CD1c-positive myeloid dendritic cell (primary cell): Measurements from ENCODE around the gene ZNF680.
"Not testable (repeated sequence)": the region's sequence is repeated elsewhere in the genome, so short reads cannot be mapped to it uniquely, and the experiment has no call there.

Experiments
- DNase-seq: peaks from one replicate; pipeline ENCODE4 v3.0.0-alpha.2; 2016; ENCODE audit errors: extremely low spot score

Gene ZNF680

DNA sequence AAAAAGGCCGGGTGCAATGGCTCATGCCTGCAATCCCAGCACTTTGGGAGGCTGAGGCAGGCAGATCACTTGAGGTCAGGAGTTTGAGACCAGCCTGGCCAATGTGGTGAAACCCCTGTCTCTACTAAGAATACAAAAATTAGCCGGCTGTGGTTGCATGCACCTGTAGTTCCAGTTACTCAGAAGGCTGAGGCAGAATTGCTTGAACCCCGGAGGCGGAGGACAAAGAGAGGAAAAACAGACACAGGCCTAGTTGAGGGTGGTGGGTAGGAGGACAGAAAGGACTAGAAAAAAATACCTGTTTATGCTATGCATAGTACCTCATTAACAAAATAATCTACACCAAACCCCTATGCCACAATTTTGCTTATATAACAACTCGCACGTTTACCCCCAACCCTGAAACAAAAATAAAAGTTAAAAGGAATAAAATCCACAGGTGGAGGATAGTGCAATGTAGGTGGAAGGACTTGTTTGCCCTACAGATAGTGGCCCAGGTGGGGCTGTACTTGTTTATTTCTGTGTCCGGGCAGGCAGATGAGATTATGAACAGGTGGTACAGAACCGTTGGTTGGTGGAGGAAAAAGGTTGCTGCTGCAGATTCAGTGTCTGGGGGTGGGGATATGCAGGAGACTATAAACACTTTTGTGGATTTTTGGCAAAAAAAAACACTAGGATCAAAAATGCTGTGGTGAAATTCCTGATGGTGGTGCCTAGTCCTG, 5.1 kb downstream of the ZNF680 start:
- DNase-seq = no peak

DNA sequence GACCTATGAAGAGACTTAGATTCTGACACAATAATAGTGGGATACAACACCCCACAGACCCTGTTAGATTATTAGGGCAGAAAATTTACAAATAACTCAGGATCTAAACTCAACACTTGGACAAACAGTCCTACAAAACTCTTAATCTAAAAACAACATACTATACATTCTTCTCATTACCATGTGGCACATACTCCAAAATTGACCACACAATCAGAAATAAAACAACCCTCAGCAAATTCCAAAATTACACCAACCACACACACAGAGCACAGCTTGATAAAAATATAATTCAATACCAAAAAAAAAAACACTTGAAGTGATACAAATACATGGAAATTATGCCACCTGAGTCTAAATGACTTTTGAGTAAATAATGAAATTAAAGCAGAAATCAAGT, 7.8 kb downstream of the ZNF680 start:
- no peak for DNase-seq

DNA sequence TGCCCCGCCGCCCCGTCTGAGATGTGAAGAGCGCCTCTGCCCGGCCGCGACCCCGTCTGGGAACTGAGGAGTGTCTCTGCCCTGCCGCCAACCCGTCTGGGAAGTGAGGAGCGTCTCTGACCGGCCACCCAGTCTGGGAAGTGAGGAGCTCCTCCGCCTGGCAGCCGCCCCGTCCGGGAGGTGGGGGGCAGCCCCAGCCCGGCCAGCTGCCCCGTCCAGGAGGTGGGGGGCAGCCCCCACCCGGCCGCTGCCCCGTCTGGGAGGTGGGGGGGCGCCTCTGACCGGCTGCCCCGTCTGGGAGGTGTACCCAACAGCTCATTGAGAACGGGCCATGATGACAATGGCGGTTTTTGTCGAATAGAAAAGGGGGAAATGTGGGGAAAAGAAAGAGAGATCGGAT, 8.7 kb downstream of the ZNF680 start:
- not testable (repeated sequence) for DNase-seq

DNA sequence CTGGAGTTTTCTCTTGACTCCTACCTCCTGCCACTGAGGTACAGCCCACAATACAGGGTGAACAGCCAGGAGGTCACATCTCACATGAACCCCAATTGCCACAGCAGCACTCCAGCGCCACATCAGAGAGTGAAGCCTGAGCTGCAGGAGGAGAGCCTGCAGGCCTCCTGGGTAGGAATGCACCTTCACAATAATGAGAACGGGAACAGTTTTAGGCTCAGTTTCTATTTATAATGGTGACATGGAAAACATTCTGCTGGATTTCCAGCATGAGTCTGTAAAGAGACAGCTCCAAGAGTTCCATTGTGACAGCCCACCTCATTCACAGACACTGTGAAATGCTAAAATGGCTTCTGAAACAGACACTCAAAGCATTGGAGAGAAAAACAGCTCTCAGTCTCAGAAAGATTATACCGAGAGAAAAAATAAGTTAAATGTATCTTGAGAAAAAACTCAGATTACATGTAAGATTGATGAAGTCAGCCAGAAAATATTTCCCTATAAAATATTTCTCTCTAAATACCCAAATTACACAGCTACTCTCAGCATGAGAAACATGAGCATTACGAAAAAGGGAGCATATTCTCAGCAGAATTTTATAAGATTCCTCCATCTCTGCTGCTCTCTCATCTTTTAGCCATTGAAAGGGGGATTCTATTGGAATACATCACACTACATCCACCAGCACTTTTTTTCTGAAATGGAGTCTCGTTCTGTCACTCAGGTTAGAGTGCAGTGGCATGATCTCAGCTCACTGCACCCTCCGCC, 11.3 kb downstream of the ZNF680 start:
- DNase-seq = no peak

DNA sequence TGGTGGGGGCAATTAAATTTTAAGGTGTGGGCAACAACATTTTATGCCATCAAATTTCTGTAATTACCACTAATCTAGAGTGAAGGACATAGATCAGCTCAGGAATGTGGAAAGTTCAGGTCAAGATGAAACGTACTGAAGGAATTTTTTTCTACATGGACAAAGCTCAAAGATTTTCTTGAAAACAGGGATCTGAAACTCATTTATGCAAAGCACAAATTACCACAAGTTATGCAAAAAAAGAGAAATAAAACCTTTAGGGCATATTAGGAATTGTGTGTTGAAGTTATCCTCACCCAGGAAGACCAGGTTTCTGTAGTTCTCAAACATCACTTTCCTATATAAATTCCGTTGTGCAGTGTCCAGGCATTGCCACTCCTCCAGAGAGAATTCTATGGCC, 18.9 kb downstream of the ZNF680 start:
- no peak for DNase-seq

DNA sequence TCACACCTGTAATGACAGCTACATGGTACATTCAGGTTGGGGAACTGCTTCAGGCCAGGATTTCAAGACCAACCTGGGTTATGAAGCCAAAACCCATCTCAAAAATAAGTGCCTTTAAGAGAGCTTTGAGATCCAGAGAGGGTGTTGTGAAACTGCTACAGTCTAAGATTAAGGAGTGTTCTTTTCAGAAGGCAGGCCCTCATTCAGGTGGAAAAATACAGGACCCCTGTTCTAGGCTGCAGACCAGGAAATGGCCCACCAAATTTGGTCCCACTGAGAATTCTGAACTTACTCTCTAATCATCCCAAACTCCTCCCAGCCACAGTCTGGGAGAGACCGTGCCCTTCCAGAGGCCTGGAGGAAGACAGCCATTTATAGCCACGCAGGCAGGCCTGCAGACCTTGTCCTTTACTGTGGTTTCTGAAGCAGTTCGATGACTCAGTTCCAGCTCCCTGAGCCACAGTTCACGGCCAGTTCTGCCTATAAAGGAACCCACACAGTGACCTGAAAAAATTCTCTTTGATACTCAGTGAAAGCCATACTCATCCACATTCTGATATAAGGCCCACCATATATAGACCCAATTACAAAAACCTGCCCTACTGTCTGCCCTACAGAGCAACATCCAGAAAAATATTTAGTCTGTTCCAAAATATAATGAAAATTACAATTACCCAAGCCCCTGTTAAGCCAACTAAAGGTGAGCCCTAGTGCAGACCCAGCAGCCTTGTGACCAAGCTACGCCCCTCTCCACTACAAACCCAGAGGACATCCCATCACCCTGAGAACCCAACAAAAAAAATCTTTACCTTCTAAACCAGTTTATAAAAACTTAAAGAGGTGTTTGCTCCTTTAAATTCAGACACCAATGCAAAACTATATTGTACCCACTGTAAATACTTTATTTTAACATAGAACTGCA, 21.2 kb downstream of the ZNF680 start:
- DNase-seq = no peak

DNA sequence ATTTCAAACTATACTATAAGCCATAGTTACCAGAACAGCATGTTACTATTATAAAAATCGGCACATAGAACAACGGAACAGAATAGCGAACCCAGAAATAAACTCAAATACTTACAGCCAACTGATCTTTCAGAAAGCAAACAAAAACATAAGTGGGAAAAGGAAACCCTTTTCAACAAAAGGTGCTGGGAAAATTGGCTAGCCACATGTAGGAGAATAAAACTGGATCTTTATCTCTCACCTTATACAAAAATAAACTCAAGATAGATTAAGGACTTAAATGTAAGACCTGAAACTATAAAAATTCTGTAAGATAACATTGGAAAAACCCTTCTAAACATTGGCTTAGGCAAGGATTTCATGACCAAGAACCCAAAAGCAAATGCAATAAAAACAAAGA, 29.1 kb downstream of the ZNF680 start:
- no peak for DNase-seq

DNA sequence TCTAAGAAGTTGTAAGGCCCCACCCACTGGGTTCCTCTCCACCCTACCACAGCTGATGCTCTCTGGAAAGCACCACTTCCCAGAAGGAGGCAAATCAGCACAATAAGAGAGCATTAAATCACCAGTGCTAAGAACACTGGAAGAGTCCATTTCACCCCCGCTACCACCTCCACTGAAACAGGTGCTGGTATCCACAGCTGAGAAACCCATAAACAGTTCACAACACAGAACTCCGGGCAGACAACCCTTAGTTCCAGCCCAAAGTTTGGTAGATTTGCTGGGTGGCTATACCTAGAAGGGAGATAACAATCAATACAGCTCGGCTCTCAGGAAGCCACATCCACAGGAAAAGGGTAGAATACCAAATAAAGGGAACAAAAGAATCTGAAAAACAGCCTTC, 34.1 kb downstream of the ZNF680 start:
- DNase-seq = no peak

DNA sequence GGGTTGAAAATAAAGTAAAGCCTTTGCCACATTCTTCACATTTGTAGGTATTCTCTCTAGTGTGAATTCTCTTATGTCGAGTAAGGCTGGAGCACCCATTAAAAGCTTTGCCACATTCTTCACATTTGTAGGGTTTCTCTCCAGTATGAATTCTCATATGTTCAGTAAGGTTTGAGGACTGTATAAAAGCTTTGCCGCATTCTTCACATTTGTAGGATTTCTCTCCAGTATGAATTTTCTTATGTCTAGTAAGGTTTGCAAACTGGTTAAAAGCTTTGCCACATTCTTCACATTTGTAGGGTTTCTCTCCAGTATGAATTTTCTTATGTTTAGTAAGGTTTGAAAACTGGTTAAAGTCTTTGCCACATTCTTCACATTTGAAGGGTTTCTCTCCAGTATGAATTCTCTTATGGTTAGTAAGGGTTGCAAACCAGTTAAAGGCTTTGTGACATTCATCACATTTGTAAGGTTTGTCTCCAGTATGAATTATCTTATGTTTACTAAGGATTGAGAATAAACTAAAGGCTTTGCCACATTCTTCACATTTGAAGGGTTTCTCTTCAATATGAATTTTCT, 41.4 kb downstream of the ZNF680 start:
- no peak for DNase-seq

DNA sequence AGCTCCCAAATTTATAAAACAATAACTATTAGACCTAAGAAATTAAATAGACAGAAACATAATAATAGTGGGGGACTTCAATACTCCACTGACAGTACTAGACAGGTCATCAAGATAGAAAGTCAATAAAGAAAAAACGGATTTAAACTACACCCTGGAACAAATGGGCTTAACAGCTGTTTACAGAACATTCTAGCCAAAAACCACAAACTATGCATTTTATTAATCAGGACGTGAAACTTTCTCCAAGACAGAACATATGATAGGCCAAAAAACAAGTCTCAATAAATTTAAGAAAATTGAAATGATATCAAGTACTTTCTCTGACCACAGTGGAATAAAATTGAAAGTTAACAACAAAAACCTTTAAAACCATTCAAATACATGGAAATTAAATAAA, 46.4 kb downstream of the ZNF680 start:
- no peak for DNase-seq

DNA sequence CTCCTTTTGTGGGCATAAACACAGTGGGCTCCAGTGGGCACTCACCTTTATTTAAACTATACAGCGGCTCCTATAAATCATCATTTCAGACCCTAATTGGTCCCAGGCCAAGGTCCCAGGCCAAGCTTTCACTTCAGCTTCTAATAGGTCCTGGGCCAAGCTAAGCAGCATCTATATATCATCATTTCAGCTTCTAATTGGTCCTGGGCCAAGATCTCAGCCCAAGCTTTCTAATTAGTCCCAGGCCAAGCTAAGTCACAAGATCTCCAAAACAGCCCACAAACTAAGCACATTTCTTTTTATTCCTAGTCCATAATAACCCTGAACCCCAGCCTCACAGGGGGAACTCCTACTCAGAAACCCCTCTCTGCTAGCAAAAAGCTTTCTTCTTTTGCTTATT, 47.1 kb downstream of the ZNF680 start:
- DNase-seq = no peak

DNA sequence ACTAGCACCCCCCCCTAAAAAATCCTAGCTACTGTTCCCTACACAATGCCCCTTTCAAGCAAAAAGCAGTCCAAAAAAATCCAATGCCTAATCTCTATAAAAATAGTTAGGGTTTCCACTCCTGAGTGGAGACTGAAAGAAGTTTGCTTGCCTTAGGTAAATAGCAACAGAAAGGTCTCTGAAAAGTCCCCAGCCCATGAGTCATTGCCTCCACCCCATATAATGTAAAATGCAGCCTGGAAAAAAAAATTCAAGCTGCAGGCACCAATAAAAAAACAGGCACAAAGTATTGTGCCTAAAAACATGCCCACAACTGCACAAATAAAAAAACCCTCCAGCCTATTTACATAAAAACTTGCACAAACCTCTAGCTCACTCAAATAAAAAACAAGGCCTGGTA, 47.5 kb downstream of the ZNF680 start:
- no peak for DNase-seq

DNA sequence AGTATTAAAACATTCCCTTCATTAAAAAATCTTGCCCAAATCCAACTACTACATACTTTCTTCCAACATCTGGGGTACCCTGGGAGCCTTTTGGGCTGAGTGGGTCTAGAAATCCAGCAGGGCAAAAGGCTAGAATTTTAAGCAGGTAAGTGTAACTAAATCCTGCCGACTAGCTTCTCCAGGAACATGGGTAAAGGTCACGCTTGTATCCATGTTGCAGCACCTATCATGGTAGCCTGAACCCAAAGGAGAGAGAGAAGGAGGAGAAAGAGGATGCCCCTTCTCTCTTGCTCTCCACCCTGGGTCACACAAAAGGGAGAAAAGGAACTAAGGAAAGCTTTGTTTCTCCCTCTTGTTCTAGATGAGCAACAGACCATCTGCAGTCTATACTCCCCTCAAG, 53.3 kb downstream of the ZNF680 start:
- DNase-seq = no peak

DNA sequence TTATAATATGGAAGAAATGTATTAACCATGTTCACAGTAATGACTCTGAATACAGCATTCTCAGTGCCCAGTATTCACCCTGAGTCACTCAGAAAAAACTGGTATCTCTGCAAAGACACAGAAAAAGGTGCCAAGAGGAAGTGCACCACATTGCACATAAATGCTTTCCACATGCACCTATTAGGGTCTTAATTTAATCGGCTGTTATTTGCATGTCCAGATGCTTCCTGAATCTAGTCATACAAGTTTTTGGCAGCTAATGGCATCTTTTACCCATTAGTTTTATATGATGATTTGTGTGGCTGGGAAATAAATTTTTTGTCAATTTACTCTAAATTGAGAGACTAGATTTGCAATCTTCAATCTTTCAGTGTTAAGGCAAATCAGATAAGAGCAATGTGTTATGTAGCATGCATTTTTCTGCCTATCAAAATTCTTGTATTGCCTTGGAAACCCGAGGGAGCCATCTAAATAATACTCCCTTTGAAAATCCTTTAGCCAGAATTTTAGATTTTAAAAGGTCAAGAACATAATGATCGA, 58.2 kb downstream of the ZNF680 start:
- no peak for DNase-seq

DNA sequence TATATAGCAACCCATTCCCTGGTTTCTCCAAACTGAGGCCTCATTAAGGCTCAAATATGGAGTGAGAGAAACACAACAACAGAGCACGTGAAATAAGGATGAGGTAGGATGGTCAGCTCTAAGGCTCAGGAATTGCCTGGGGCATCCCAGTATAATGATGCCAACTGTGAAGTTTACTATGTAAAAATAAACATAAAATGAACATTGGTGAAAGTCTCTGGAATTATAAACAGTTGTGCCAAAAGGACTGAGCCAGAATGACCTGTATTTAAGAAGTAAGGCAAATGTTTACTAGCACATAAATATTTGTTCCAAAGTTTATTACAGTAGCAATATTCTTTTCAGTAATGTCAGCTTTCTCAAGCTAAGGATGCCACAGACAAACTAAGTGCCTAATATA, 64.6 kb downstream of the ZNF680 start:
- no peak for DNase-seq

DNA sequence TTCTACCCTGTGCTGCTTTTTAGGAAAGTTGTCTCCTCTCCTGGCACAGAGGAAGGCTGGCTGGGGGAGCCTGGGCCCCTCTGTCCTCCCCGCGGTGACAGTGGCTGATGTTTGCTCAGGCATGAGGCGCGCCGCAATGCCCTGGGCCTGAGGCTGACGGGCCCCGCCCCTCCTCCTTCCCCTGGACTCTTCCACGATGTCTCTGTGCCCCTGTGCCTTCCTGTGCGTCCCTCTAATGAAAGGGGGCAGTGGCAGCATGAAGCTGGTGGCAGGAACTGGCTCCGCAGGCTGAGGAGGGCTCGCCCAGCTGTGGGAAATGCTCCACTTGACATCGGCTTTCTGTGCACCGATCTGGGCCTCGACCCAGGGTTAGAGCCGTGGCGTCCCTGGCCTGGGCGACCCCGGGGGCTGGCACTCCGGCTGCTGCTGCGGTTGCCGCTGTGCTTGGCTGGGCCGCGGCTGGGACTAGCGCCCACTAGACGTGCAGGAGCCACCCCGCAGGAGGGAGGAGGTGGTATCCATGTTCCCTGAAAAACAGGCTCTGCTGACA, 67.9 kb downstream of the ZNF680 start:
- DNase-seq = no peak

DNA sequence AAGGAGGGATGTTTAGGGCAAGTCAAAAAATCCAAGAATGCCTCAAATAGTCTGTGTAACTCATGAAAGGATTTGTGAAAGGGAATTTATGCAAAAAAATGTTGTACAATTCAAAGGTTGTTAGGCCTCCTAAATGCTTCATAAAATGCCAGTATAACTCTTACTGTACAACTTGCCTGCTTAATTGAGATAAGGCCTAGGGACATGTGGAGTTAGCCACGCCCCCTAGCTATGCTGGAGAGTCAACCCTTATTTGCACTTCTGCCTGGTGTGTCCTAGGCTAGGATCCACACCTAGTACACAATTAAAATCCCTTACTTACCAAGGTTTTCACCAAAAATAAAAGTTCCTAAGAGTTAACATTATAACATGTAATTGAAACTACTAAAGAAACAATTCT, 77.2 kb downstream of the ZNF680 start:
- no peak for DNase-seq
